PC-3 (cell line): ENCODE results near the gene RHBDL2. TPM values are rescaled to one million over a fixed set of nuclear protein-coding genes. Genes with fewer than 3 reads are reported as not detected.
"Not testable (repeated sequence)": the region's sequence is repeated elsewhere in the genome, so short reads cannot be mapped to it uniquely, and the experiment has no call there.

Source experiments
- ATAC-seq: fragments of 200-7000 bp; cut with Tn5 transposase; 2 replicates; pipeline ENCODE4 v1.9.1; 2020; ENCODE audit warnings: mild to moderate bottlenecking, moderate library complexity
- BruUV-seq: library from RNA; stranded (reverse); fragments of 400-500 nt; replicated peaks from 2 replicates; lab custom pipeline; 2021; lab: Mats Ljungman, UMichigan
- CTCF ChIA-PET: fragments of 300-600 bp; sonication (Branson Sonifier 250); formaldehyde crosslinking; loops from one replicate; lab custom pipeline; 2022; ENCODE audit warnings: antibody characterized with exemption; lab: Charles Lee
- POLR2A ChIA-PET: fragments of 300-600 bp; sonication (Branson Sonifier 250); formaldehyde crosslinking; loops from one replicate; lab custom pipeline; 2022; ENCODE audit warnings: antibody characterized with exemption; ENCODE audit not compliant: unreplicated experiment; lab: Charles Lee
- DNase-seq: peaks from one replicate; pipeline ENCODE4 v3.0.0-alpha.2; 2015
- H2AFZ ChIP-seq: fragments of 300-600 bp; sonication (generic); 2 replicates; pipeline ENCODE4 v1.6.0; 2016; ENCODE audit warnings: antibody characterized with exemption, low read length
- H3F3A ChIP-seq: fragments of 300-600 bp; sonication (generic); one replicate; pipeline ENCODE4 v1.6.0; 2017; ENCODE audit warnings: antibody characterized with exemption, low read length, control low read depth, mild to moderate bottlenecking; ENCODE audit not compliant: unreplicated experiment
- H3K27ac ChIP-seq: fragments of 300-600 bp; sonication (generic); 2 replicates; pipeline ENCODE4 v1.5.1; 2016; ENCODE audit warnings: mild to moderate bottlenecking, low read length
- H3K27me3 ChIP-seq: fragments of 300-600 bp; sonication (generic); 2 replicates; pipeline ENCODE4 v1.6.1; 2016; ENCODE audit warnings: low read length, mixed read lengths
- H3K36me3 ChIP-seq: fragments of 300-600 bp; sonication (generic); 2 replicates; pipeline ENCODE4 v1.6.1; 2016; ENCODE audit warnings: low read depth, mixed run types, low read length, mixed read lengths
- H3K4me1 ChIP-seq: fragments of 300-600 bp; sonication (generic); 2 replicates; pipeline ENCODE4 v1.5.1; 2016; ENCODE audit warnings: low read length; ENCODE audit not compliant: insufficient read depth
- H3K4me2 ChIP-seq: fragments of 300-600 bp; sonication (generic); 2 replicates; pipeline ENCODE4 v1.6.0; 2016; ENCODE audit warnings: low read length
- H3K4me3 ChIP-seq: fragments of 300-600 bp; sonication (generic); 2 replicates; pipeline ENCODE4 v1.5.1; 2016; ENCODE audit warnings: mild to moderate bottlenecking, low read length, mixed read lengths
- H3K79me2 ChIP-seq: fragments of 300-600 bp; sonication (generic); 2 replicates; pipeline ENCODE4 v1.6.1; 2017; ENCODE audit warnings: low read length, mixed read lengths
- H3K9ac ChIP-seq: fragments of 300-600 bp; sonication (generic); 2 replicates; pipeline ENCODE4 v1.6.0; 2016; ENCODE audit warnings: mild to moderate bottlenecking, low read length
- H3K9me2 ChIP-seq: fragments of 300-600 bp; sonication (generic); replicated peaks from 2 replicates; pipeline ENCODE4 v1.6.1; 2016; ENCODE audit warnings: mixed run types, low read length, mixed read lengths
- H3K9me3 ChIP-seq: fragments of 300-600 bp; sonication (generic); 2 replicates; pipeline ENCODE4 v1.6.1; 2016; ENCODE audit warnings: low read length, mixed read lengths
- H4K20me1 ChIP-seq: fragments of 300-600 bp; sonication (generic); 2 replicates; pipeline ENCODE4 v1.6.1; 2016; ENCODE audit warnings: low read length, mixed read lengths
- CTCF ChIP-seq: fragments of 300-600 bp; sonication (generic); conservative IDR thresholded peaks from 2 replicates; pipeline ENCODE4 v1.5.1; 2017; ENCODE audit warnings: antibody characterized with exemption, low read depth, mild to moderate bottlenecking, low read length
- EZH2 ChIP-seq: fragments of 300-600 bp; sonication (generic); IDR thresholded peaks from one replicate; pipeline ENCODE4 v1.6.1; 2017; ENCODE audit warnings: antibody characterized with exemption, mild to moderate bottlenecking, low read length; ENCODE audit not compliant: unreplicated experiment
- EZH2phosphoT487 ChIP-seq: fragments of 300-600 bp; sonication (generic); IDR thresholded peaks from 2 replicates; pipeline ENCODE4 v1.6.1; 2018; ENCODE audit warnings: mild to moderate bottlenecking, antibody characterized with exemption, low read length, borderline replicate concordance
- intact Hi-C: fragments of 100-400 bp; cut with micrococcal nuclease; formaldehyde crosslinking; loops from 2 replicates; pipeline ENCODE4 v1.9.0; 2023
- total RNA-seq: library from RNA; depleted of rRNA; stranded (reverse); fragments of >200 nt; gene quantifications from 2 replicates; pipeline ENCODE4 v1.2.3, GENCODE V29; 2014

Gene RHBDL2
- total RNA-seq, 1 experiment from 2014 or later, result 3.6 TPM

- no peaks in the 10 kb centered on the region for H3K27me3 ChIP-seq
- BruUV-seq, result no TSS peak
- H3K36me3 ChIP-seq, result no peaks in the 10 kb centered on the region
- no peaks in the 10 kb centered on the region for H3K4me1 ChIP-seq
- H3K4me2 ChIP-seq, result no peak overlapping the region
- intact Hi-C loops, result no loop called here
- H2AFZ ChIP-seq, result no peak overlapping the region
- TF ChIP-seq EZH2phosphoT487 (no peak), CTCF (no peak), EZH2 (no peak)
- H4K20me1 ChIP-seq, result no peaks in the 10 kb centered on the region
- ChIA-PET POLR2A (no interaction called here), CTCF (no interaction called here)
- no peak overlapping the region for H3K4me3 ChIP-seq
- no peaks in the 10 kb centered on the region for H3K9me2 ChIP-seq
- no peaks in the 10 kb centered on the region for H3K79me2 ChIP-seq
- no peaks in the 10 kb centered on the region for H3K9me3 ChIP-seq
- DNase-seq (no peak), ATAC-seq (no peak)
- no peak overlapping the region for H3K27ac ChIP-seq
- no peaks in the 10 kb centered on the region for H3F3A ChIP-seq
- H3K9ac ChIP-seq, result no peak overlapping the region
These were observed 26.2 kb downstream of the RHBDL2 start for GRCh38 chr1:38915352-38915948.

DNA sequence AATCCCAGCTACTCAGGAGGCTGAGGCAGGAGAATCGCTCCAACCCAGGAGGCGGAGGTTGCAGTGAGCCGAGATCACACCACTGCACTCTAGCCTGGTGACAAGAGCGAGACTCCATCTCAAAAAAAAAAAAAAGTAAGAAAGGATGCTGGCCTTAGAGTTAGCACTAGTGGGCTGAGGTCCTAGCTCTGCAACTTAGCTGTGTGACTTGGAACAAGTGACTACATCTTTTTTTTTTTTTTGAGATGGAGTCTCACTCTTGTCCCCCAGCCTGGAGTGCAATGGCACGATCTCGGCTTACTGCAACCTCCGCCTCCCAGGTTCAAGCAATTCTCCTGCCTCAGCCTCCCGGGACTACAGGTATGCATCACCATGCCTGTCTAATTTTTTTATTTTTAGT is 26.7 kb downstream of the RHBDL2 start:
- H3K79me2 ChIP-seq, H3K9me2 ChIP-seq, H3F3A ChIP-seq, POLR2A ChIA-PET, H3K27ac ChIP-seq, CTCF ChIA-PET, DNase-seq, intact Hi-C loops, H3K9me3 ChIP-seq, H2AFZ ChIP-seq, H3K4me2 ChIP-seq, BruUV-seq, H3K4me1 ChIP-seq, H3K4me3 ChIP-seq, H4K20me1 ChIP-seq, H3K36me3 ChIP-seq, H3K27me3 ChIP-seq, ATAC-seq, H3K9ac ChIP-seq: not testable (repeated sequence)

DNA sequence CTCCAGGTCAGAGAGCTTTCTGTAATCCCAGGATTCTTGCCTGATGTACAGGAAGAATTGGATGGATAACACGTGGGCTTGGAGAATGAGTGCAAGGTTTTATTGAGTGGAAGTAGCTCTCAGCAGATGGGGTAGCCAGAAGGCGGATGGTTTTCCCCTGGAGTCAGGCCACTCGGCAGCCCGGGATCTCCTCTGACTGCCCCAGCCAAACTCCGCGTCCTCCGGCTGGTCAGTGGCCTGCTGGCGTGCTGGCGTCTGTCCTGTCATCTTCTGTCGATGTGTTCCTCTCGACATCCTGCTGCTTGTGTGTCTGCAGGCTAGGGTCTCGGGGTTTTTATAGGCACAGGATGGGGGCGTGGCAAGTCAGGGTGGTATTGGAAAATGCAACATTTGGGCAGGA is 32.8 kb downstream of the RHBDL2 start:
- no peak overlapping the region for H3K9ac ChIP-seq
- ChIA-PET POLR2A (no interaction called here), CTCF (no interaction called here)
- H2AFZ ChIP-seq, result no peak overlapping the region
- no peak overlapping the region for H3K27ac ChIP-seq
- H3K4me2 ChIP-seq, result no peak overlapping the region
- DNase-seq (no peak), ATAC-seq (no peak)
- H3K4me1 ChIP-seq, result no peaks in the 10 kb centered on the region
- no peaks in the 10 kb centered on the region for H3K36me3 ChIP-seq
- no peaks in the 10 kb centered on the region for H3K79me2 ChIP-seq
- no peak overlapping the region for H3K4me3 ChIP-seq
- intact Hi-C loops, result no loop called here
- no peaks in the 10 kb centered on the region for H3K9me3 ChIP-seq
- no peaks in the 10 kb centered on the region for H4K20me1 ChIP-seq
- H3F3A ChIP-seq, result no peaks in the 10 kb centered on the region
- no peaks in the 10 kb centered on the region for H3K9me2 ChIP-seq
- no TSS peak for BruUV-seq
- H3K27me3 ChIP-seq, result no peaks in the 10 kb centered on the region
- no peak for TF ChIP-seq EZH2phosphoT487
- TF ChIP-seq CTCF, result no peak
- no peak for TF ChIP-seq EZH2
